ENCODE data around the gene SORCS2.

The SORCS2 gene

DNA sequence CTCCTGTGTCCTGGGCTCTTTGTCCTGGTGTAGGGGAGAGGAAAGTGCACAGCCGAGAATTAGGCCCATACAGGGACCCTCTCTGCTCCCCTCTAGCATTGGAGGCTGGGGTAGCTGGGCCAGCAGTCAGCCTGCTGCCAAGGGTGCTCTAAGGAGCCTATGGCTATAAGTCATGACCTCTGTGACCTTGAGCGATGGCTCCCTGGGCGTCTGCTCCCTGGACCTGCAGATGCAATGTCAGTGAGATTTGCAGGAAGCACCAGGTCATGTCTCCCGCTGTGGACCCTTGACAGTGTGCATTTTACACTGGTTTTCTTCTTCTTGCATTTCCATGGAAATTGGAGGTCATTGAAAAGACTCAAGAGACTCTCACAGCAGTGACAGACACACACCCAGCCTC is 476.5 kb downstream of the SORCS2 start (continued):
- TF ChIP-seq ZNF549 (tag by site-specific recombination; IDR thresholded peaks at IDR 0.05) (no peak), ZSCAN23 (tag by site-specific recombination; IDR thresholded peaks at IDR 0.05) (no peak), ZNF133 (tag by site-specific recombination; IDR thresholded peaks at IDR 0.05) (no peak), SETDB1 (IDR thresholded peaks at IDR 0.05; ENCODE audit: insufficient read length, low read length) (no peak), ZSCAN30 (tag by site-specific recombination; IDR thresholded peaks at IDR 0.05) (no peak), ZNF223 (tag by site-specific recombination; IDR thresholded peaks at IDR 0.05) (no peak)
- TF ChIP-seq, protein P1, sequence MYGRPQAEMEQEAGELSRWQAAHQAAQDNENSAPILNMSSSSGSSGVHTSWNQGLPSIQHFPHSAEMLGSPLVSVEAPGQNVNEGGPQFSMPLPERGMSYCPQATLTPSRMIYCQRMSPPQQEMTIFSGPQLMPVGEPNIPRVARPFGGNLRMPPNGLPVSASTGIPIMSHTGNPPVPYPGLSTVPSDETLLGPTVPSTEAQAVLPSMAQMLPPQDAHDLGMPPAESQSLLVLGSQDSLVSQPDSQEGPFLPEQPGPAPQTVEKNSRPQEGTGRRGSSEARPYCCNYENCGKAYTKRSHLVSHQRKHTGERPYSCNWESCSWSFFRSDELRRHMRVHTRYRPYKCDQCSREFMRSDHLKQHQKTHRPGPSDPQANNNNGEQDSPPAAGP (tag by site-specific recombination; IDR thresholded peaks at IDR 0.05), result no peak
- TF ChIP-seq, protein P2, sequence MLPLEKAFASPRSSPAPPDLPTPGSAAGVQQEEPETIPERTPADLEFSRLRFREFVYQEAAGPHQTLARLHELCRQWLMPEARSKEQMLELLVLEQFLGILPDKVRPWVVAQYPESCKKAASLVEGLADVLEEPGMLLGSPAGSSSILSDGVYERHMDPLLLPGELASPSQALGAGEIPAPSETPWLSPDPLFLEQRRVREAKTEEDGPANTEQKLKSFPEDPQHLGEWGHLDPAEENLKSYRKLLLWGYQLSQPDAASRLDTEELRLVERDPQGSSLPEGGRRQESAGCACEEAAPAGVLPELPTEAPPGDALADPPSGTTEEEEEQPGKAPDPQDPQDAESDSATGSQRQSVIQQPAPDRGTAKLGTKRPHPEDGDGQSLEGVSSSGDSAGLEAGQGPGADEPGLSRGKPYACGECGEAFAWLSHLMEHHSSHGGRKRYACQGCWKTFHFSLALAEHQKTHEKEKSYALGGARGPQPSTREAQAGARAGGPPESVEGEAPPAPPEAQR (tag by site-specific recombination; IDR thresholded peaks at IDR 0.05), result no peak
- TF ChIP-seq, protein P3, sequence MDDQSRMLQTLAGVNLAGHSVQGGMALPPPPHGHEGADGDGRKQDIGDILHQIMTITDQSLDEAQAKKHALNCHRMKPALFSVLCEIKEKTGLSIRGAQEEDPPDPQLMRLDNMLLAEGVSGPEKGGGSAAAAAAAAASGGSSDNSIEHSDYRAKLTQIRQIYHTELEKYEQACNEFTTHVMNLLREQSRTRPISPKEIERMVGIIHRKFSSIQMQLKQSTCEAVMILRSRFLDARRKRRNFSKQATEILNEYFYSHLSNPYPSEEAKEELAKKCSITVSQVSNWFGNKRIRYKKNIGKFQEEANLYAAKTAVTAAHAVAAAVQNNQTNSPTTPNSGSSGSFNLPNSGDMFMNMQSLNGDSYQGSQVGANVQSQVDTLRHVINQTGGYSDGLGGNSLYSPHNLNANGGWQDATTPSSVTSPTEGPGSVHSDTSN (CRISPR knock-in tag; IDR thresholded peaks at IDR 0.05), result no peak

DNA sequence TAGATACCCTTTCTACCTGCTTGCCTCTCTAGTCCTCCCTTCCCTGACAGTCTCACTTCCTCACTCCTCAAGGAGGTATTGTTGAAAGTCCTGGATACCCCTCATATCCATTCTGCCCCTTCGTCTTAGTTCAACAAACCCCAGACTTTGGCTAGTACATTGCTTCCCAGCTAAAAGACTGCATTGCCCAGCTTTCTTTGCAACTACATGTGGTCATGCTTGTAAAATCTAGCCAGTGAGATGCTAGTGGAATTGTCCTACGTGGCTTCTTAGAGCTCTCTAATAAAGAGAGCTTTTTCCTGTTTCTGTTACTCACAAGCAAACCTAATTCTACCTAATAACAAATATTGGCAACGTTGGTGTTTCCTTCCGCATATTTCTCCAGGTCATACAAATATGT is 480.3 kb downstream of the SORCS2 start:
- ChIA-PET POLR2A (no interaction called here), CTCF (no interaction called here)
- Histone ChIP-seq H3K9me3 (ENCODE audit: control insufficient read depth, insufficient read depth, low read depth, low read length) (no peaks in the 10 kb centered on the region), H3K4me3 (ENCODE audit: low read depth, low read length) (no peak overlapping the region), H3K27ac (ENCODE audit: extremely low read depth, low read depth, low read length) (no peak overlapping the region), H3K36me3 (ENCODE audit: control insufficient read depth in 2 of 2, insufficient read depth in 1 of 2, low read length in 2 of 2) (no peaks in the 10 kb centered on the region), H3K4me1 (ENCODE audit: control insufficient read depth, insufficient read depth, low read length) (no peaks in the 10 kb centered on the region)
- TF ChIP-seq ZNF664 (tag by site-specific recombination; IDR thresholded peaks at IDR 0.05) (no peak), ZNF747 (tag by site-specific recombination; IDR thresholded peaks at IDR 0.05) (no peak), ZNF791 (tag by site-specific recombination; IDR thresholded peaks at IDR 0.05) (no peak), ZNF837 (tag by site-specific recombination; IDR thresholded peaks at IDR 0.05) (no peak), KLF10 (tag by site-specific recombination; IDR thresholded peaks at IDR 0.05) (no peak), OVOL3 (tag by site-specific recombination; IDR thresholded peaks at IDR 0.05) (no peak), GFI1B (tag by site-specific recombination; IDR thresholded peaks at IDR 0.05) (no peak), ZNF311 (tag by site-specific recombination; IDR thresholded peaks at IDR 0.05; ENCODE audit: borderline replicate concordance) (no peak), ZNF623 (tag by site-specific recombination; IDR thresholded peaks at IDR 0.05) (no peak), YY2 (tag by site-specific recombination; IDR thresholded peaks at IDR 0.05) (no peak), ZNF266 (tag by site-specific recombination; IDR thresholded peaks at IDR 0.05; ENCODE audit: low read depth) (no peak), ZNF660 (tag by site-specific recombination; IDR thresholded peaks at IDR 0.05) (no peak), ZBTB1 (tag by site-specific recombination; IDR thresholded peaks at IDR 0.05) (no peak), ZNF558 (tag by site-specific recombination; IDR thresholded peaks at IDR 0.05) (no peak), TRIM28 (IDR thresholded peaks at IDR 0.05; ENCODE audit: borderline replicate concordance, low read length) (no peak)
- TF ChIP-seq, protein P4, sequence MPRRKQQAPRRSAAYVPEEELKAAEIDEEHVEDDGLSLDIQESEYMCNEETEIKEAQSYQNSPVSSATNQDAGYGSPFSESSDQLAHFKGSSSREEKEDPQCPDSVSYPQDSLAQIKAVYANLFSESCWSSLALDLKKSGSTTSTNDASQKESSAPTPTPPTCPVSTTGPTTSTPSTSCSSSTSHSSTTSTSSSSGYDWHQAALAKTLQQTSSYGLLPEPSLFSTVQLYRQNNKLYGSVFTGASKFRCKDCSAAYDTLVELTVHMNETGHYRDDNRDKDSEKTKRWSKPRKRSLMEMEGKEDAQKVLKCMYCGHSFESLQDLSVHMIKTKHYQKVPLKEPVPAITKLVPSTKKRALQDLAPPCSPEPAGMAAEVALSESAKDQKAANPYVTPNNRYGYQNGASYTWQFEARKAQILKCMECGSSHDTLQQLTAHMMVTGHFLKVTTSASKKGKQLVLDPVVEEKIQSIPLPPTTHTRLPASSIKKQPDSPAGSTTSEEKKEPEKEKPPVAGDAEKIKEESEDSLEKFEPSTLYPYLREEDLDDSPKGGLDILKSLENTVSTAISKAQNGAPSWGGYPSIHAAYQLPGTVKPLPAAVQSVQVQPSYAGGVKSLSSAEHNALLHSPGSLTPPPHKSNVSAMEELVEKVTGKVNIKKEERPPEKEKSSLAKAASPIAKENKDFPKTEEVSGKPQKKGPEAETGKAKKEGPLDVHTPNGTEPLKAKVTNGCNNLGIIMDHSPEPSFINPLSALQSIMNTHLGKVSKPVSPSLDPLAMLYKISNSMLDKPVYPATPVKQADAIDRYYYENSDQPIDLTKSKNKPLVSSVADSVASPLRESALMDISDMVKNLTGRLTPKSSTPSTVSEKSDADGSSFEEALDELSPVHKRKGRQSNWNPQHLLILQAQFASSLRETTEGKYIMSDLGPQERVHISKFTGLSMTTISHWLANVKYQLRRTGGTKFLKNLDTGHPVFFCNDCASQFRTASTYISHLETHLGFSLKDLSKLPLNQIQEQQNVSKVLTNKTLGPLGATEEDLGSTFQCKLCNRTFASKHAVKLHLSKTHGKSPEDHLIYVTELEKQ (tag by site-specific recombination; IDR thresholded peaks at IDR 0.05; ENCODE audit: borderline replicate concordance), result no peak
- TF ChIP-seq, protein P5, sequence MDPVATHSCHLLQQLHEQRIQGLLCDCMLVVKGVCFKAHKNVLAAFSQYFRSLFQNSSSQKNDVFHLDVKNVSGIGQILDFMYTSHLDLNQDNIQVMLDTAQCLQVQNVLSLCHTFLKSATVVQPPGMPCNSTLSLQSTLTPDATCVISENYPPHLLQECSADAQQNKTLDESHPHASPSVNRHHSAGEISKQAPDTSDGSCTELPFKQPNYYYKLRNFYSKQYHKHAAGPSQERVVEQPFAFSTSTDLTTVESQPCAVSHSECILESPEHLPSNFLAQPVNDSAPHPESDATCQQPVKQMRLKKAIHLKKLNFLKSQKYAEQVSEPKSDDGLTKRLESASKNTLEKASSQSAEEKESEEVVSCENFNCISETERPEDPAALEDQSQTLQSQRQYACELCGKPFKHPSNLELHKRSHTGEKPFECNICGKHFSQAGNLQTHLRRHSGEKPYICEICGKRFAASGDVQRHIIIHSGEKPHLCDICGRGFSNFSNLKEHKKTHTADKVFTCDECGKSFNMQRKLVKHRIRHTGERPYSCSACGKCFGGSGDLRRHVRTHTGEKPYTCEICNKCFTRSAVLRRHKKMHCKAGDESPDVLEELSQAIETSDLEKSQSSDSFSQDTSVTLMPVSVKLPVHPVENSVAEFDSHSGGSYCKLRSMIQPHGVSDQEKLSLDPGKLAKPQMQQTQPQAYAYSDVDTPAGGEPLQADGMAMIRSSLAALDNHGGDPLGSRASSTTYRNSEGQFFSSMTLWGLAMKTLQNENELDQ (tag by site-specific recombination; IDR thresholded peaks at IDR 0.05; ENCODE audit: low read depth), result no peak
- TF ChIP-seq, protein P6, sequence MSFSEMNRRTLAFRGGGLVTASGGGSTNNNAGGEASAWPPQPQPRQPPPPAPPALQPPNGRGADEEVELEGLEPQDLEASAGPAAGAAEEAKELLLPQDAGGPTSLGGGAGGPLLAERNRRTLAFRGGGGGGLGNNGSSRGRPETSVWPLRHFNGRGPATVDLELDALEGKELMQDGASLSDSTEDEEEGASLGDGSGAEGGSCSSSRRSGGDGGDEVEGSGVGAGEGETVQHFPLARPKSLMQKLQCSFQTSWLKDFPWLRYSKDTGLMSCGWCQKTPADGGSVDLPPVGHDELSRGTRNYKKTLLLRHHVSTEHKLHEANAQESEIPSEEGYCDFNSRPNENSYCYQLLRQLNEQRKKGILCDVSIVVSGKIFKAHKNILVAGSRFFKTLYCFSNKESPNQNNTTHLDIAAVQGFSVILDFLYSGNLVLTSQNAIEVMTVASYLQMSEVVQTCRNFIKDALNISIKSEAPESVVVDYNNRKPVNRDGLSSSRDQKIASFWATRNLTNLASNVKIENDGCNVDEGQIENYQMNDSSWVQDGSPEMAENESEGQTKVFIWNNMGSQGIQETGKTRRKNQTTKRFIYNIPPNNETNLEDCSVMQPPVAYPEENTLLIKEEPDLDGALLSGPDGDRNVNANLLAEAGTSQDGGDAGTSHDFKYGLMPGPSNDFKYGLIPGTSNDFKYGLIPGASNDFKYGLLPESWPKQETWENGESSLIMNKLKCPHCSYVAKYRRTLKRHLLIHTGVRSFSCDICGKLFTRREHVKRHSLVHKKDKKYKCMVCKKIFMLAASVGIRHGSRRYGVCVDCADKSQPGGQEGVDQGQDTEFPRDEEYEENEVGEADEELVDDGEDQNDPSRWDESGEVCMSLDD (tag by site-specific recombination; IDR thresholded peaks at IDR 0.05), result no peak

Measured in HEK293 (cell line).